Stimulated activated CD4-positive, alpha-beta T cell treated with anti-CD3 and anti-CD28 coated beads, Interleukin-1b, Interleukin-23, amount 100 ng/mL, for 48 hours (primary cell): ENCODE results near the gene ARHGEF9.
"Not testable (repeated sequence)": the region's sequence is repeated elsewhere in the genome, so short reads cannot be mapped to it uniquely, and the experiment has no call there.

Experiments
- DNase-seq: peaks from one replicate; pipeline ENCODE4 v3.0.0-alpha.2; 2020

Gene ARHGEF9

GRCh38 chrX:63784902-63785707 is at the start of gene ARHGEF9:
ARHGEF9 (minus strand) TSS chrX:63785214; CDS start chrX:63785145, 69 bp downstream.
- no peak for DNase-seq

- DNase-seq: not testable (repeated sequence)
Measured at GRCh38 chrX:63825446-63825845, 40.4 kb upstream of the ARHGEF9 start.

GRCh38 chrX:63818156-63818555 is 33.1 kb upstream of the ARHGEF9 start:
- DNase-seq: no peak

GRCh38 chrX:63817696-63818095 is 32.7 kb upstream of the ARHGEF9 start:
- DNase-seq: no peak

GRCh38 chrX:63812823-63813222 is 27.8 kb upstream of the ARHGEF9 start:
- no peak for DNase-seq

- no peak for DNase-seq
Measured at GRCh38 chrX:63810746-63811145, 25.7 kb upstream of the ARHGEF9 start.

GRCh38 chrX:63809173-63809572 is 24.2 kb upstream of the ARHGEF9 start:
- no peak for DNase-seq

- DNase-seq: not testable (repeated sequence)
Measured at GRCh38 chrX:63795406-63795805, 10.4 kb upstream of the ARHGEF9 start.

GRCh38 chrX:63785708-63786040 is 660 bp upstream of the ARHGEF9 start:
- no peak for DNase-seq

- DNase-seq: no peak
Measured at GRCh38 chrX:63784346-63784901, 590 bp downstream of the ARHGEF9 start.

- no peak for DNase-seq
Measured at GRCh38 chrX:63782515-63782914, 2.5 kb downstream of the ARHGEF9 start.

- DNase-seq: no peak
Measured at GRCh38 chrX:63768760-63769159, 16.3 kb downstream of the ARHGEF9 start.

- DNase-seq: no peak
Measured at GRCh38 chrX:63765712-63766111, 19.3 kb downstream of the ARHGEF9 start.

- DNase-seq: no peak
Measured at GRCh38 chrX:63764946-63765345, 20.1 kb downstream of the ARHGEF9 start.

GRCh38 chrX:63761639-63762038 is 23.4 kb downstream of the ARHGEF9 start:
- no peak for DNase-seq

GRCh38 chrX:63758011-63758410 is 27.0 kb downstream of the ARHGEF9 start:
- DNase-seq: no peak

GRCh38 chrX:63755892-63756291 is 29.1 kb downstream of the ARHGEF9 start:
- no peak for DNase-seq

- peak; percentile 88 for DNase-seq
Measured at GRCh38 chrX:63754860-63755579, 30.0 kb downstream of the ARHGEF9 start.

GRCh38 chrX:63754136-63754859 is 30.7 kb downstream of the ARHGEF9 start:
- peak; percentile 6 for DNase-seq

GRCh38 chrX:63751481-63751880 is 33.5 kb downstream of the ARHGEF9 start:
- DNase-seq: no peak

- DNase-seq: no peak
Measured at GRCh38 chrX:63750811-63751210, 34.2 kb downstream of the ARHGEF9 start.

GRCh38 chrX:63747331-63747730 is 37.7 kb downstream of the ARHGEF9 start:
- DNase-seq: no peak

GRCh38 chrX:63746715-63747114 is 38.3 kb downstream of the ARHGEF9 start:
- no peak for DNase-seq
